ENCODE measurements around the gene CHPF. TPM values are rescaled to one million over a fixed set of nuclear protein-coding genes. Genes with fewer than 3 reads are reported as not detected.

The CHPF gene
- total RNA-seq, 4 donors from 2014 or later: 7.8 to 41.6 (median 24.7) TPM

DNA sequence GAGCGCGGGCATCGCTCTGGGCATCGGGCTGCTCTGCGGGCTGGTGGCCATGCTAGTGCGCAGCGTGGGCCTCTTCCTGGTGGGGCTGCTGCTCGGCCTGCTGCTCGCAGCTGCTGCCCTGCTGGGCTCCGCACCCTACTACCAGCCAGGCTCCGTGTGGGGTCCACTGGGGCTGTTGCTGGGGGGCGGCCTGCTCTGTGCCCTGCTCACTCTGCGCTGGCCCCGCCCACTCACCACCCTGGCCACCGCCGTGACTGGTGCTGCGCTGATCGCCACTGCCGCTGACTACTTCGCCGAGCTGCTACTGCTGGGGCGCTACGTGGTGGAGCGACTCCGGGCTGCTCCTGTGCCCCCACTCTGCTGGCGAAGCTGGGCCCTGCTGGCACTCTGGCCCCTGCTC, 4.0 kb upstream of the CHPF start:
- TF ChIP-seq, protein P1, sequence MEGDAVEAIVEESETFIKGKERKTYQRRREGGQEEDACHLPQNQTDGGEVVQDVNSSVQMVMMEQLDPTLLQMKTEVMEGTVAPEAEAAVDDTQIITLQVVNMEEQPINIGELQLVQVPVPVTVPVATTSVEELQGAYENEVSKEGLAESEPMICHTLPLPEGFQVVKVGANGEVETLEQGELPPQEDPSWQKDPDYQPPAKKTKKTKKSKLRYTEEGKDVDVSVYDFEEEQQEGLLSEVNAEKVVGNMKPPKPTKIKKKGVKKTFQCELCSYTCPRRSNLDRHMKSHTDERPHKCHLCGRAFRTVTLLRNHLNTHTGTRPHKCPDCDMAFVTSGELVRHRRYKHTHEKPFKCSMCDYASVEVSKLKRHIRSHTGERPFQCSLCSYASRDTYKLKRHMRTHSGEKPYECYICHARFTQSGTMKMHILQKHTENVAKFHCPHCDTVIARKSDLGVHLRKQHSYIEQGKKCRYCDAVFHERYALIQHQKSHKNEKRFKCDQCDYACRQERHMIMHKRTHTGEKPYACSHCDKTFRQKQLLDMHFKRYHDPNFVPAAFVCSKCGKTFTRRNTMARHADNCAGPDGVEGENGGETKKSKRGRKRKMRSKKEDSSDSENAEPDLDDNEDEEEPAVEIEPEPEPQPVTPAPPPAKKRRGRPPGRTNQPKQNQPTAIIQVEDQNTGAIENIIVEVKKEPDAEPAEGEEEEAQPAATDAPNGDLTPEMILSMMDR (IDR thresholded peaks at IDR 0.05; ENCODE audit: low read depth): no peak

DNA sequence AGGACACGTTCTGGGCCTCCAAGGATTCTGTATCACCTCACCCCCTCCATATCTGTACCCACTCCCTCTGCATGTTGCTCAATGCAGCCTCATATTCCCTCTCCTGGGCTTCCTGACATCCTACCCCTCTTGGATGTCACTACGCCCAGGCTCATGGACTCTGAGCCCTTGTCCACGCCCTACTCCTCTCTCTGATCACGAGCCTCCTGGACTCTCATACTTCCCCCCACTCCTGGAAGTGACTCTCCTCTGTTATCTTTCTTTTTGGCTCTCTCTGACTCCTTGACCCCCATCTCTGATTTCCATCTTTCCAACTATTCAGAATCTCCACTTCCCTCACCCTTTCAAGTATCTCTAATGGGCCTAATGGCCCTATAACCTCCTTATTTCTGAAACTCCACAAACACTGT, 2.3 kb upstream of the CHPF start:
- TF ChIP-seq, protein P1 (IDR thresholded peaks at IDR 0.05; ENCODE audit: low read depth): no peak

DNA sequence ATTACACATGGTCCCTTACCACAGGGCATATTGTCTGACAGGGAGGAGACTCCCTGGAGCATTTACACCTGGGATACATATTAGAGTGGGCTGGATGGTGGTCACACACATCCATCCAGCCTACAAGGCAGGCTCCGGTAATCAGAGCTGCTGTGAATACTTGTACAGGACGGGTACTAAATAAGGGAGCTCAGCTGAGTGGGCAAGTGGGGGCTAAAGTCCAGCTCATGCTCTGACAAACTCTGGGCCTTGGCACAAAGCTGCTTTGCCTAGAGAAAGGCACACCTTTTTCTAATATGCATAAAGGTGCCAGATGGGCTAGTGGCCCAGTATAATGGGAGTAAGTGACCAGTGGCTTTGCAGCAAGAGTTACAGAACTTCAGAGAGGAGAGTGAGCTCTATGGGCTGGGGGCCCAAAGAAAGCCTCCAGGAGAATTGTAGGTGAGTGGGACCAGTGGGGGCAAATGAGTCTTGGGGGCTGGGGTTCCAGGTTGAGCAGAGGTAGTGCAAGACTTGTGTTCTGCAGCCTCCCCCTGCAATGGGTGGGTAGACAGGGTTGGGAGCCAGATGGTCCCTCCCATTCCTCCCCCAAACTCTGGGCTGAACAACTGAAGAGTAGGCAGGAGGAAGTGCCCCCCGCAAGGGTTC, 1.8 kb upstream of the CHPF start:
- TF ChIP-seq, protein P1 (IDR thresholded peaks at IDR 0.05; ENCODE audit: low read depth): no peak

DNA sequence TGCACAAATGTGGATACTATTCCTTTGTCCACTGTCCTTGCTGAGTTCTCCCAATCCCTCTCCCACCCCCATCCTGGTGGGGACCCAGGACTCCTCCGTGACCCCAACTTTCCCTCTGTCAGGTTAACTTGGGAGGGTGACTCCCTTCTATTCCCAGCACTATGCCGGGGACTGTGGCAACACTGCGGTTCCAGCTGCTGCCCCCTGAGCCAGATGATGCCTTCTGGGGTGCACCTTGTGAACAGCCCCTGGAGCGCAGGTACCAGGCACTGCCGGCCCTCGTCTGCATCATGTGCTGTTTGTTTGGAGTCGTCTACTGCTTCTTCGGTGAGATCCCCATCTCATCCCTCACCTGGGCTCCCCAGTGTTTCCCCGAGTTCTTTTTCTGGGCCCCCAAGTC, 958 bp upstream of the CHPF start:
- TF ChIP-seq, protein P1 (IDR thresholded peaks at IDR 0.05; ENCODE audit: low read depth): no peak

DNA sequence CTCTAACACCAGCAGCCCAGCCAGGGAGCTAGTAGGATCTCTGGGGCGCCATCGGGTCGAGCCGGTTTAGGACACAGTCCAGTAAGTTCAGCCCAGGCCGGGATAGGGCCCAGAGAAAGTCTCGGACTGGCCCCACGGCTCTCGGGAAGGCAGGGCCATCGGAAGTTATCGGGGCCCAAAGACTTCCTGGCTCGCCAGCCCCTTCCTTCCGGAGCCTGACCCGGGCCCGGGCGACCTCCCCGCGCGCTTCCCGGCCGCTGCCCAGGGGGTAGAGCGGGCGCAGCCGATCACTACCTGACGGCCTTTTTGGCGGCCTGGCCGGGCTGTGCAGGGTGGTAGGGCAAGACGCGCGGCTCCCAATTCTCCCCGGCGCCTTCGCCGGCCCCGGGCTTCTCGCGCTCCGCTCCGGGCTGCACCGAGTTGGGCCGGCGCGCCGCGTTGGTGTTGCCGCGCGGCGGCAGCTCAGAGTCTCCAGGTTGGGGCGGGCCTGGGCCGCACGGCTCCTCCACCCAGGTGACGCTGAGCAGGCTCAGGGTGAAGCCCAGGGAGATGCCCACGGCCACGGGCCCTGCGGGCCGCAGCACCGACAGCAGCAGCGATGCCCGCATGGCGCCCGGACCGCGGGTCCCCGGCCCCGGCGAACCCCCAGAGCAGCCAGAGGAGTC, 546 bp downstream of the CHPF start:
- TF ChIP-seq, protein P1 (IDR thresholded peaks at IDR 0.05; ENCODE audit: low read depth): no peak

DNA sequence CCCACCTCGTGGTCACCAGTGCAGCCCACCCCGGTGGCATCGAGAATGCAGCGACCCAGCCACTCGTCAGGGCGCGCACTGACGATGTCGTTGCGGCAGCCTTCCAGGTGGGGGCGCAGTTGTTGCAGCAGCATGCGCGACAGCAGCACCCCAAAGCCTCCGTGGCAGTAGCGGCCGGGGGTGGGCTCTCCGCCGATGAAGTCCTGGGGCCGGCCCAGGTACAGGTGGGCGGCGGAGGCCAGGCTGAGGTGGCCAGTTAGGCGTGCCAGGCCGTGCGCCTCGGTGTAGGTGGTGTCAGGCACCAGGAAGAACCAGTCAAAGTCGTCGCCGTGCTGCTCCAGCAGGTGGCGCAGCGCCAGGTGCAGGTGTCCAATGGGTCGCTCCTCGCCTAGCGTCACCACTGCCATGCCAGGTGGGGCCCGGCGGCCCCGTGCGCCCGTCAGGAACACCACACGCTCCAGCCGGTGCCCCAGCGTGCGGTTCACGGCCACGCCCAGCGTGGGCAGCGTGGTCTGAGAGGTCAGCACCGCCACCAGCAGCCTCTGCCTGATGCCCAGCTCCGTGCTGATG, 1.9 kb downstream of the CHPF start:
- TF ChIP-seq, protein P1 (IDR thresholded peaks at IDR 0.05; ENCODE audit: low read depth): no peak

DNA sequence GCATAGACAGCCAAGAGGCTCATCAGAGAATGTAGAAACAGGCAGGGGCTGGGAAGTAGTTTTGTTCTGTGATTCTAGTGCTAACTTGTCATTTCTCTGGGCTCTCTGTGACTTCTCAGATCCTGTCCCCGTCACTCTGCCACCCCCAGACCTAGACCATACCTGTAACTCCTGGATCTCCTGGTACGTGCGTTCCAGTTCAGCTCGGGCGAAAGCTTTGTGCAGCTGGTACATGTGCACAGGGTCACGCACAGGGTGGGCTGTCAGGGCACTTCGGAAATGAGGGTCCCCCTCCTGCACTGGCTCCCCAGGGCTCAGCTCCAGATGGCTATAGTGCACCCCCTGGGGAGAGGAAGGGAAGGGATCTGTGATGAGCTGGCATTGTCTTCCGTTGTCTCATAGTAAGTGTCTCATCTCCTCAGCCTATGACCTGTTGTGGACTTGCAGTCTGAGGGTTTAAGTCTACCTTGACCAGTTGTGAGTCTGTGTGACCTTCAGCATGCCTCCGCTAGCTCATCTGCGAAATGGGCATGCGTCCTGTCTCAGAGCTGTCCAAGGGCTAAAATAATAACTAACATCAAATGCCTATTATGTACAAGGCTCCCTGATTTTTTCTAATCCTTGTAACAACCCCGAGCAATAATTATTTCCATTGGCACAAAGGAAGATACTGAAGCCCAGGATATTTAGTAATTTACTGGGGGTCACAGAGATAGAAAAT, 2.7 kb downstream of the CHPF start:
- TF ChIP-seq, protein P1 (IDR thresholded peaks at IDR 0.05; ENCODE audit: low read depth): no peak
